K562 (cell line): ENCODE measurements around the gene BSCL2. TPM values are rescaled to one million over a fixed set of nuclear protein-coding genes. Genes with fewer than 3 reads are reported as not detected.

Source experiments
- CCAR2 ChIP-seq: fragments of 200-400 bp; formaldehyde crosslinking; IDR thresholded peaks from 2 replicates; pipeline ENCODE4 v1.6.1; 2017; ENCODE audit warnings: mild to moderate bottlenecking, low read depth, low read length
- CLOCK ChIP-seq: fragments of 250-450 bp; sonication (Bioruptor Pico); IDR thresholded peaks from 2 replicates; pipeline ENCODE4 v1.4.0; 2020; ENCODE audit warnings: mild to moderate bottlenecking, moderate library complexity, borderline replicate concordance
- L3MBTL2 ChIP-seq: fragments of 450-650 bp; IDR thresholded peaks from 2 replicates; pipeline ENCODE4 v1.6.1; 2016; ENCODE audit warnings: mild to moderate bottlenecking, moderate library complexity
- MGA ChIP-seq: fragments of 450-650 bp; IDR thresholded peaks from 2 replicates; pipeline ENCODE4 v1.6.1; 2016; ENCODE audit warnings: mild to moderate bottlenecking, moderate library complexity
- POLR3A ChIP-seq: IDR thresholded peaks from 2 replicates; pipeline ENCODE4 v1.6.1; 2011; ENCODE audit warnings: borderline replicate concordance, mild to moderate bottlenecking, moderate library complexity; ENCODE audit not compliant: insufficient read length, insufficient read depth; ENCODE audit errors: extremely low read depth
- SOX6 ChIP-seq: fragments of 450-650 bp; IDR thresholded peaks from 2 replicates; pipeline ENCODE4 v1.6.1; 2014; ENCODE audit warnings: mild to moderate bottlenecking
- STAG1 ChIP-seq: sonication (generic); formaldehyde crosslinking; IDR thresholded peaks from 2 replicates; pipeline ENCODE4 v1.5.0; 2020; ENCODE audit warnings: missing genetic modification reagents, borderline replicate concordance
- STAT5A ChIP-seq: IDR thresholded peaks from 2 replicates; pipeline ENCODE4 v1.6.1; 2012; ENCODE audit warnings: low read length, inconsistent platforms, borderline replicate concordance
- TAL1 ChIP-seq: fragments of 450-650 bp; IDR thresholded peaks from 2 replicates; pipeline ENCODE4 v1.6.1; 2016; ENCODE audit warnings: mild to moderate bottlenecking
- ZNF124 ChIP-seq: sonication (generic); formaldehyde crosslinking; IDR thresholded peaks from 2 replicates; pipeline ENCODE4 v1.8.1; 2022; ENCODE audit warnings: missing genetic modification reagents
- ZNF212 ChIP-seq: fragments of 450-650 bp; formaldehyde crosslinking; IDR thresholded peaks from 2 replicates; pipeline ENCODE4 v1.4.0; 2020; ENCODE audit warnings: mild to moderate bottlenecking
- polyA plus RNA-seq, 8 experiments: library from polyadenylated mRNA; depleted of rRNA in 4 of 8; stranded (reverse) in 5 of 8; unstranded in 3 of 8; fragments of >200 nt; fragmentation: Nextera tagmentation in 2 of 8; fragmentation: Illumina TruSeq in 1 of 8; extraction: Ambion mirVana in 2 of 8; extraction: Trizol in 1 of 8; gene quantifications; 2 replicates each; pipeline versions ENCODE4 v1.2.1 to v1.2.3, GENCODE V29; 2011 to 2014; ENCODE audit warnings: inconsistent platforms in 1 of 8, missing spikeins in 1 of 8
- total RNA-seq, 7 experiments: library from RNA; depleted of rRNA in 6 of 7; stranded (reverse); fragments of >200 nt in 6 of 7; fragmentation: Illumina TruSeq in 2 of 7; extraction: Trizol in 2 of 7; gene quantifications; 2 replicates each; pipeline versions ENCODE4 v1.2.1 to v1.2.3, GENCODE V29; 2011 to 2021; ENCODE audit warnings: low replicate concordance in 1 of 7
- TF ChIP-seq, protein P1 (sequence below): fragments of 250-450 bp; sonication (Bioruptor Pico); IDR thresholded peaks from 2 replicates; pipeline ENCODE4 v1.8.0; 2022; ENCODE audit warnings: moderate library complexity, mild to moderate bottlenecking, inconsistent platforms

Gene BSCL2
- total and polyA plus RNA-seq, 9 of the 15 experiments (the other 6 are each of a cell fraction or from before 2014, with no cell fraction given): 18.9 to 51.7 (median 35.2) TPM

DNA sequence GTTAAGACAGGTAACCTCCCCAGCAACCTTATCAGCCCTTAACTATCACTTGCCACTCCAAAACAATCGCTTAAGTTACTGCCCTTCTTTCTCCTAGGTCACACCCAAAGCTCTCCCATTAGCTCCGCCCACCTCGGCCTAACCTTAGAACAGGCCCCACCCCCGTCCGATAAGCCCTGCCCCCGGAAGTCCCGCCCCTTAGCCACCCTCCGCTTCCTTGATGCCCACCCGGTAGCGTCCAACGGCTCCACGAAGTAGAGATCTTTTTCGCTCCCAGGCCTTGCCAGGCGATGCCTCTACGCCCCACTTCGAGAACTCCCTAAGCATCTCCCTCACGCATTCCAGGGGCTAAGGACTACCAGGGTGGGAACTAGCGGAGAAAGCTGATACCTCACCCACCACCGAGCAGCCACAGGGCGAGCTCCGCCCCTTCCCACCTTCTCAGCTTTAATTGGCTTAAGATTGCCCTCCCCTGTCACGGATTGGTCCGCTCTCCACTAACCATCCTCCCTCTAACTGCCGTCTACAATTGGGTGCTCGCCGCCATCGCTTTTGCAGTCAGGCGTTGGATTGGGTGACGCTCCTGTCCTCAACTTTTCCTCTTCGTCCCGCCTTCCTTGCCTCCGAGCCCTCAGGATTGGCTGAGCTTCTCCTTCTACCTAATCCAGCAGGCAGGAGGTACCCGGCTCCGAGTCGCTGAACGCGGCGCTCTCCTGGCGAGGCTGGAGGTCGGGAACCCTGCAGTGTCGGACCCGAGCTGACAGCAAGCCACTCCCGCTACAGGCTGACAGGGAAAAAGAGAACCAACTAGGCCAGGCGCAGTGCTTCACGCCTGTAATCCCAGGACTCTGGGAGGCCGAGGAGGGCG, 46.7 kb upstream of the BSCL2 start, which contains the start of gene ZBTB3 (continued):
- no peak for TF ChIP-seq CLOCK
- TF ChIP-seq CCAR2: no peak
- TF ChIP-seq, protein P1, sequence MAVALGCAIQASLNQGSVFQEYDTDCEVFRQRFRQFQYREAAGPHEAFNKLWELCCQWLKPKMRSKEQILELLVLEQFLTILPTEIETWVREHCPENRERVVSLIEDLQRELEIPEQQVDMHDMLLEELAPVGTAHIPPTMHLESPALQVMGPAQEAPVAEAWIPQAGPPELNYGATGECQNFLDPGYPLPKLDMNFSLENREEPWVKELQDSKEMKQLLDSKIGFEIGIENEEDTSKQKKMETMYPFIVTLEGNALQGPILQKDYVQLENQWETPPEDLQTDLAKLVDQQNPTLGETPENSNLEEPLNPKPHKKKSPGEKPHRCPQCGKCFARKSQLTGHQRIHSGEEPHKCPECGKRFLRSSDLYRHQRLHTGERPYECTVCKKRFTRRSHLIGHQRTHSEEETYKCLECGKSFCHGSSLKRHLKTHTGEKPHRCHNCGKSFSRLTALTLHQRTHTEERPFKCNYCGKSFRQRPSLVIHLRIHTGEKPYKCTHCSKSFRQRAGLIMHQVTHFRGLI (CRISPR knock-in tag): no peak
- TF ChIP-seq ZNF212: no peak
- no peak for TF ChIP-seq TAL1
- TF ChIP-seq MGA: no peak
- no peak for TF ChIP-seq STAG1 (CRISPR knock-in tag)
- peak; percentile 89 for TF ChIP-seq L3MBTL2
- no peak for TF ChIP-seq ZNF124 (CRISPR knock-in tag)
- peak; percentile 70 for TF ChIP-seq SOX6
- no peak for TF ChIP-seq POLR3A
- no peak for TF ChIP-seq STAT5A
